ENCODE data around the gene ERICH3.

GRCh38 chr1:74610961-74611360 is 62.6 kb downstream of the ERICH3 start:
- no peak for TF ChIP-seq CTCF (conservative IDR thresholded peaks at IDR 0.05 in 1 of 2, IDR thresholded peaks at IDR 0.05 in 1 of 2; ENCODE audit: extremely low read depth in 1 of 2, insufficient read depth in 1 of 2, low read depth in 1 of 2, low read length in 2 of 2)
- no peak for TF ChIP-seq EZH2 (IDR thresholded peaks at IDR 0.05; ENCODE audit: borderline replicate concordance, low read length)

Data from mammary epithelial cell (primary cell).